Measurements from ENCODE around the gene PERM1.

DNA sequence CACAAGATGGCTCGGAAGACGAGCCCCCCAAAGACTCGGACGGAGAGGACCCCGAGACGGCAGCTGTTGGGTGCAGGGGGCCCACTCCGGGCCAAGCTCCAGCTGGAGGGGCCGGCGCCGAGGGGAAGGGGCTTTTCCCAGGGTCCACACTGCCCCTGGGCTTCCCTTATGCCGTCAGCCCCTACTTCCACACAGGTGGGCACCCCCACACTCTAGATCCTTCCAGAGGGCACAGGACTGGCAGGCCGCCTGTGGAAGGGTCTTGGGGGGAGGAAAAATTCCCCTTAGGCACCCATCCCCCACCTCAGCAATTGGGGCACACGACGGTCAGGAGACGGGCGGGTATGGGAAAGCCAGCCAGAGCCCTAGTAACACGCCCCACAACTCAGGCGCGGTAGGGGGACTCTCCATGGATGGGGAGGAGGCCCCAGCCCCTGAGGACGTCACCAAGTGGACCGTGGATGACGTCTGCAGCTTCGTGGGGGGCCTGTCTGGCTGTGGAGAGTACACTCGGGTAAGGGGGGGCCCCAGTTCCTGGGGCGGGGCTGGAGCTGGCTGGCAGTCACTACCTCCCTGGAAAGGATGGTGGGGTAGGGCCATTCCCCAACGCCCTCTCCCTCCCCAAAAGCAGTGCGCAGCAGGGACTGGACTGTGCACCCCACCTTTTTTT is 38.9 kb downstream of the PERM1 start:
- TF ChIP-seq POLR2A (IDR thresholded peaks at IDR 0.05) = no peak
- TF ChIP-seq, protein P1, sequence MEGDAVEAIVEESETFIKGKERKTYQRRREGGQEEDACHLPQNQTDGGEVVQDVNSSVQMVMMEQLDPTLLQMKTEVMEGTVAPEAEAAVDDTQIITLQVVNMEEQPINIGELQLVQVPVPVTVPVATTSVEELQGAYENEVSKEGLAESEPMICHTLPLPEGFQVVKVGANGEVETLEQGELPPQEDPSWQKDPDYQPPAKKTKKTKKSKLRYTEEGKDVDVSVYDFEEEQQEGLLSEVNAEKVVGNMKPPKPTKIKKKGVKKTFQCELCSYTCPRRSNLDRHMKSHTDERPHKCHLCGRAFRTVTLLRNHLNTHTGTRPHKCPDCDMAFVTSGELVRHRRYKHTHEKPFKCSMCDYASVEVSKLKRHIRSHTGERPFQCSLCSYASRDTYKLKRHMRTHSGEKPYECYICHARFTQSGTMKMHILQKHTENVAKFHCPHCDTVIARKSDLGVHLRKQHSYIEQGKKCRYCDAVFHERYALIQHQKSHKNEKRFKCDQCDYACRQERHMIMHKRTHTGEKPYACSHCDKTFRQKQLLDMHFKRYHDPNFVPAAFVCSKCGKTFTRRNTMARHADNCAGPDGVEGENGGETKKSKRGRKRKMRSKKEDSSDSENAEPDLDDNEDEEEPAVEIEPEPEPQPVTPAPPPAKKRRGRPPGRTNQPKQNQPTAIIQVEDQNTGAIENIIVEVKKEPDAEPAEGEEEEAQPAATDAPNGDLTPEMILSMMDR (IDR thresholded peaks at IDR 0.05) = no peak

All from Peyer's patch (tissue), 4 donors.